GM12865 (cell line): ENCODE results near the gene PGBD5.

Experiments
- DNase-seq: peaks from one replicate; pipeline ENCODE4 v3.0.0; 2010; ENCODE audit warnings: low read depth
- H3K4me3 ChIP-seq: 2 replicates; pipeline ENCODE4 v1.5.1; 2011; ENCODE audit warnings: mild to moderate bottlenecking, low read depth, low read length, control low read depth
- TF ChIP-seq, protein P1 (sequence below): IDR thresholded peaks from 2 replicates; pipeline ENCODE4 v1.5.1; 2011; ENCODE audit warnings: low read length, control low read depth, low read depth, inconsistent platforms; ENCODE audit not compliant: insufficient read depth; ENCODE audit errors: missing control alignments

Gene PGBD5

DNA sequence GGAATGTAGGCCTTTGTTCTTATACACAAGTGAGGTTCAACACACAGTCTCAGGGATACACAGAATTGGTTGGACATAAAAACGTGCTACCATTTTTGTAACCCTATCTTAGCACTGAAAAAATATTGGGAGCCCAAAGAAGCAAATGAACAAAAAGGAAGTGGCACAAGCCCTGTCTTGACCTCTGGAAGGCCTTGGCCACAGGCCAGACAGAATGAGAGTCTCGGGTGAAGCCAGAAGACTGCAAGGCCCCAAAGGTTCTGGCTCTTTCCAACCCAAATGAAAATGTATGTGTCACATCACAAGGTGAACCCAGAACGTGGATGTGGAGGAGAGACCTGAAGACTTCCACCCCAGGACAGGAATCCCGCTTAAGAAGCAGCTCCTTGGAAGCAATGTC lies 57.3 kb downstream of the PGBD5 start:
- no peak overlapping the region for H3K4me3 ChIP-seq
- TF ChIP-seq, protein P1, sequence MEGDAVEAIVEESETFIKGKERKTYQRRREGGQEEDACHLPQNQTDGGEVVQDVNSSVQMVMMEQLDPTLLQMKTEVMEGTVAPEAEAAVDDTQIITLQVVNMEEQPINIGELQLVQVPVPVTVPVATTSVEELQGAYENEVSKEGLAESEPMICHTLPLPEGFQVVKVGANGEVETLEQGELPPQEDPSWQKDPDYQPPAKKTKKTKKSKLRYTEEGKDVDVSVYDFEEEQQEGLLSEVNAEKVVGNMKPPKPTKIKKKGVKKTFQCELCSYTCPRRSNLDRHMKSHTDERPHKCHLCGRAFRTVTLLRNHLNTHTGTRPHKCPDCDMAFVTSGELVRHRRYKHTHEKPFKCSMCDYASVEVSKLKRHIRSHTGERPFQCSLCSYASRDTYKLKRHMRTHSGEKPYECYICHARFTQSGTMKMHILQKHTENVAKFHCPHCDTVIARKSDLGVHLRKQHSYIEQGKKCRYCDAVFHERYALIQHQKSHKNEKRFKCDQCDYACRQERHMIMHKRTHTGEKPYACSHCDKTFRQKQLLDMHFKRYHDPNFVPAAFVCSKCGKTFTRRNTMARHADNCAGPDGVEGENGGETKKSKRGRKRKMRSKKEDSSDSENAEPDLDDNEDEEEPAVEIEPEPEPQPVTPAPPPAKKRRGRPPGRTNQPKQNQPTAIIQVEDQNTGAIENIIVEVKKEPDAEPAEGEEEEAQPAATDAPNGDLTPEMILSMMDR = no peak
- no peak for DNase-seq

DNA sequence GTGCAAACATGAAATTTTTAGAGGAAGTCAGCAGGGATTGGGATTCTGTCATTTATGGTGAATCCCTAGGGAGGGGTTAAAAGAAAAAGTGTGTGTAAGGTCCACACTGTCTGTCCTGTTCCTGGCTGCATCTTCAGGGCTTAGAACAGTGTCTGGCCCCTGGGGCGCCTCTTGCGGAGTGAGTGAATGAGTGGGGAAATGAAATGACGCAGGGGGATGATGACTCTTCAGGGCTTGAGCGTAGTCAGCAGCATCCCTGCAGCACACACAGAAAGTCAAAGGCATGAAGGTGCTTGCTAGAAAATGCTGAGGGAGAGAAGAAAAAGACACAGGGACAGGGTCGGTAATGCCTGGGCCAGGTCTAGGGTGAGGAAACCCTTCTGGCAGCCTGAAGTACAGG lies 57.8 kb downstream of the PGBD5 start:
- no peak for DNase-seq
- TF ChIP-seq, protein P1 = no peak
- H3K4me3 ChIP-seq = no peak overlapping the region

DNA sequence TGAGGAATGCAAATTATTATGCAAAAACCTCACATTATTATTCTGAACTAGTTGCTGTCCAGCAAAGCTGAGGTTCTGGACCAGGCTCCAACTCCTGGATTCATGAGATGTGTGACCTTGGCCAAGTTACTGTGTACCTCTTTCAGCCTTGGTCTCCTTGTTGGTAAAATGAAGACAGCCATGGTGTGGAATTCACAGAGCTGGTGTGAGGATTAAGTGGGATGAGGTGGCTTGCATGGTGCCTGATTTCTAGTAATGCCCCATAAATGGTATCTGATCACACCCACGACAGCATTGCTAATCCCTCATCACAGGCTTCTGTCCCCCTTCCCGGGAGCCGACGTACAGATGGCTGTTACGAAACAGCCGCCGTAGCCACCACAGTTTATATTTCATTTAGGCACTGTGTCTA lies 59.6 kb downstream of the PGBD5 start:
- TF ChIP-seq, protein P1 = no peak
- no peak for DNase-seq
- no peak overlapping the region for H3K4me3 ChIP-seq

DNA sequence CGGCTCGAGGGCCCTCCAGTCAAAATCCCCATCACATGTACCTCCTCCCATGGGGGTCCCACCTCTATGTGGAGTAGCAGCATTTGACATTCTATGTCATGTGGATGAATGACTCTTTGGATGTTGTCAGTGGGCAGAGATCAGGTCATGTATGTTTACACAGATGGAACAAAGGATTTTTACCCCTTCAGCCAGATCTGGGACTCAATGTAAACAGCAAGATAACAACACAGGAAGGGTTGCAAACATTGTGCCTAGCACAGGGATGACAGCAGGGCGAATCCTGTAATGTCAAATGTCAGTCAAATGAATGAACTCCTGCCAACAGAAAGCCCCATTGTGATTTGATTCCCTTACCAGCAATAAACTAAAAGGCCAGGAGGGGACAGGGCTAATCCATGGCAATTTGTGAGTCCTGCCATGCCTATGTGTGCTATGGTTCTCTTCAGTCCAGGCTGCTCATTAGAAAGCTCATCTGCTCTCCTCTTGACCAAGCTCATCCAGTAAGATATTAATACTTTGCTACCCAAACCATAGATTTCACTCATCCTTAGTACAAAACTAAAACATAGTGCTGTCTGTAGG lies 60.3 kb downstream of the PGBD5 start:
- no peak overlapping the region for H3K4me3 ChIP-seq
- DNase-seq = no peak
- TF ChIP-seq, protein P1 = no peak

DNA sequence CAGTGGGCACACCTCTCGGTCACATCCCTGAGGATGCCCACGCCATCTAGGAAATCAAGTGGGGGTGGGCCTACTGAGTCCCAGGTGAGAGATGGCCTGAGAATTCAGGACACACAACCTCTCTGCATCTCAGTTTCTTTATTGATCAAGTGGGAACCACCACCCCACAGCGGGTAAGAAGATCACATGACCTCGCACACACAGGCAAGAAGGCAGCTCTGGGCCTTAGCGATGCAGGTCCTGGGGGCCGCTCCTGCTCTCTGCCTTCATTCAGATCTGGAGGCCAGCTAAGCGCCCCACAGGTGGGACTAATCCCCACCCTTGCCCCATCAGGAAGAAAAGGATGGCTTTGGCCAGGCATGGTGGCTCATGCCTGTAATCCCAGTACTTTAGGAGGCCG lies 63.2 kb downstream of the PGBD5 start:
- no peak for DNase-seq
- TF ChIP-seq, protein P1 = no peak
- no peak overlapping the region for H3K4me3 ChIP-seq

DNA sequence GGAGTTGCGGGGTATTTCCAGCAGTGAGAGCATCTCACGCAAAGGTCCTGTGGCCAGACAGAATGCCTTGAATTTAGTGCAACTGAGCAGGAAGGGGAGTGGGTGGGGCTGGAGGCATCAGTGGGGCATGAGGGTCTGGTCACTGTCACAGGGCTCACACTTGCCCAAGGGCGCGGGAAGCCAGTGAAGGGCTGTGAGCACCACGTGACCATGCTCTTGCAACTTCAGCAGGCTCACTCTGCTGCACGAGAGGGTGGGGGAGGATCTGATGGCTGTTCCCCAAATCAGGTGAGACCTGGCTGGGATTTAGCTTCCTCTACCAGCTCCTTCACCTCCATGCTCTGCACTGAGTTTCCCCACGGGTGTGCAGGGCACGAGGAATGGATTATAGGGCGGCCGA lies 64.2 kb downstream of the PGBD5 start:
- TF ChIP-seq, protein P1 = no peak
- no peak overlapping the region for H3K4me3 ChIP-seq
- no peak for DNase-seq

DNA sequence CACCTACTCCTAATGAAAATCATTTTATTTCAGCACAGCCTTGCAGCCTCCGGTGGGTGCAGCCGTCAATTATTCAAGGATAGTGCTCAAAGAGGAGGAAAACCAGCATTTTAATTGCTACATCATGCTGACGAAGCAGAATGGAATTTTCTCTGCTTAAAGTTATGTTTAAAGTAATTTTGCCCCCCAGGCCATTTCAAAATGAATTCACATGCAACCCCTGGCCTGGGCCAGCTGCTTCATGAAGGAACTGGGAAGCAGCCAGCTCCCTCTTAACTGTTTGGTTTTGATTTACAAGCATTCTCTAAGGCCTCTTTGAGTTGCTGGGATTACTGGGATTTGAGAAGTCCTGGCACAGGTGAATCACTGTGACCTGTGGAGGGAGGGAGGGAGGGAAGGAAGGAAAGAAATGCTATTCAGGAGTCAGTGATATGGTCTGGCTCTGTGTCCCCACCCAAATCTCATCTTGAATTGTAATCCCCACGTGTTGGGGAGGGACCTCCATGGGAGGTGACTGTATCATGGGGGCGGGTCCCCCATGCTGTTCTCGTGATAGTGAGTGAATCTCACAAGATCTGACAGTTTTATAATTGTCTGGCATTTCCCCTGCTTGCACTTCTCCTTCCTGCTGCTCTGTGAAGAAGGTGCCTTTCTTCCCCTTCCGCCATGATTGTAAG lies 66.0 kb downstream of the PGBD5 start:
- TF ChIP-seq, protein P1 = no peak
- no peak for DNase-seq
- H3K4me3 ChIP-seq = no peak overlapping the region
